Heart right ventricle (tissue), 16 donors: Measurements from ENCODE around the gene HTD2. TPM values are rescaled to one million over a fixed set of nuclear protein-coding genes. Genes with fewer than 3 reads are reported as not detected.
A peak's percentile ranks its signal among the peaks of the same experiment; 100 is the strongest.

Source experiments
- ATAC-seq, 8 donors: fragments of 200-7000 bp; cut with Tn5 transposase; one replicate each; pipeline ENCODE4 v1.9.1; 2020; ENCODE audit warnings: mild to moderate bottlenecking in 8 of 8, moderate library complexity in 8 of 8, moderate number of reproducible peaks in 1 of 8
- DNase-seq, 2 donors: peaks; one replicate each; pipeline ENCODE4 v3.0.0-alpha.2; 2020
- H3K27ac ChIP-seq, 10 donors: fragments of 200-600 bp; sonication (generic) in 2 of 10; one replicate each; pipeline versions ENCODE4 v1.5.0 to v1.8.0; 2020 to 2022; ENCODE audit warnings: mild to moderate bottlenecking in 3 of 10
- H3K27me3 ChIP-seq, 7 donors: fragments of 200-600 bp; one replicate each; pipeline ENCODE4 v1.8.0; 2021 to 2022; ENCODE audit warnings: mild to moderate bottlenecking in 2 of 7
- H3K36me3 ChIP-seq, 9 donors: fragments of 200-600 bp; sonication (generic) in 1 of 9; one replicate each; pipeline versions ENCODE4 v1.5.0 to v1.8.0; 2020 to 2022; ENCODE audit warnings: mild to moderate bottlenecking in 2 of 9
- H3K4me1 ChIP-seq, 9 donors: fragments of 200-600 bp; sonication (generic) in 1 of 9; one replicate each; pipeline versions ENCODE4 v1.5.0 to v1.8.0; 2020 to 2022; ENCODE audit warnings: mild to moderate bottlenecking in 4 of 9
- H3K4me3 ChIP-seq, 10 donors: fragments of 200-600 bp; sonication (generic) in 2 of 10; one replicate each; pipeline versions ENCODE4 v1.5.0 to v1.8.0; 2020 to 2022; ENCODE audit warnings: mild to moderate bottlenecking in 7 of 10, moderate library complexity in 2 of 10
- H3K9me3 ChIP-seq, 11 donors: fragments of 200-600 bp in 10 of 11; sonication (generic) in 2 of 11; one replicate each; pipeline versions ENCODE4 v1.5.0 to v1.8.0; 2013 to 2022; ENCODE audit warnings: mild to moderate bottlenecking in 2 of 11, control low read depth in 1 of 11, moderate library complexity in 1 of 11
- CTCF ChIP-seq, 9 donors: fragments of 200-600 bp; sonication (generic) in 2 of 9; IDR thresholded peaks; one replicate each; pipeline versions ENCODE4 v1.5.0 to v1.8.0; 2021 to 2022; ENCODE audit warnings: antibody characterized with exemption in 9 of 9, mild to moderate bottlenecking in 5 of 9, moderate library complexity in 1 of 9
- WGBS, 2 donors: extraction: QIAGEN DNeasy Blood & Tissue Kit; methylation state at CpG; one replicate each; pipeline ENCODE4 v1.1.7; 2013; ENCODE audit warnings: inconsistent platforms in 1 of 2; 5-methylcytosine and 5-hydroxymethylcytosine counted together
- intact Hi-C, 10 donors: fragments of 100-400 bp; cut with DNase I; formaldehyde crosslinking; loops; one replicate each; pipeline versions ENCODE4 v1.11.1 to v1.14.2; 2022
- polyA plus RNA-seq, 2 donors: library from polyadenylated mRNA; stranded (reverse); fragments of 200-250 nt; gene quantifications; one replicate each; pipeline ENCODE4 v1.2.3, GENCODE V29; 2013
- total RNA-seq, 10 donors: library from RNA; stranded (reverse); fragmentation: NEBNext Ultra II Directional in 3 of 10; extraction: Animal tissue kit (Norgen Biotek cat#: 25700) in 3 of 10; gene quantifications; one replicate each; pipeline versions ENCODE4 v1.2.1 to v1.2.4, GENCODE V29; 2021 to 2023
- donor health status: Arrhythmogenic right ventricular cardiomyopathy.
- donor health status: ischemic (EF 13 %, LVEDD 7.1; RV severe dilation, severe dysfunction).
- donor health status: healthy with polysubstance abuse.
- donor health status: DM: no; HTN: yes; CAD: no.
- donor health status: DM: no; HTN: no; CAD: no.
- donor health status: ischemic (EF 25% LVEDD 6.9; RV normal size, moderate dysfunction).
- donor health status: ischemic (EF 25% LVEDD 5.7; RV mildly dilated, moderate dysfunction).
- donor health status: healthy.
- donor health status: DM: yes; HTN: yes; CAD: no.
- donor health status: Ischemic cardiomyopathy.
- donor health status: ischemic (EF 35%, LVEDD 5.7; RV mildly dilated, moderate dysfunction).
- donor health status: nonischemic (EF 11% LVEDD 7.7; RV severe dilation, severe dysfunction).
- donor health status: DM: yes; HTN: yes; CAD: no.
- donor health status: PGD.
- donor health status: ischemic (EF 29% LVEDD 5.4; RV normal size, mild dysfunction).
- donor health status: nonischemic (EF 23%, LVEDD 6.1; RV moderate dilation, normal function).

Gene HTD2
- total and polyA plus RNA-seq, 12 donors: 2.4 to 19.5 (median 12.7) TPM

- Histone ChIP-seq H3K36me3 (peaks cover 0 to 45% (median 25%) of the 10 kb centered on the region in 9 donors), H3K4me1 (peaks cover 0 to 43% (median 32%) of the 10 kb centered on the region in 9 donors), H3K27ac (peak overlapping the region in 8 of 10 donors; percentile 95 to 99 (median 97)), H3K9me3 (no peaks in the 10 kb centered on the region), H3K27me3 (no peaks in the 10 kb centered on the region), H3K4me3 (peak overlapping the region; percentile 73 to 93 (median 87))
- no peak for ATAC-seq
- 23 to 24% methylated on average over 10 of the region's 10 CpGs for WGBS, 2 donors
- intact Hi-C loops: loop anchor here in 3 of 10 donors (5.0 to 10.0 kb wide), 4 partner anchors 70 to 303 kb away; partner anchors contain the start of genes ABHD6 (in 2 of the 3) and FLNB (in 1 of the 3)
- no peak for DNase-seq
- peak in 7 of 9 donors; percentile 41 to 66 (median 55) for TF ChIP-seq CTCF (IDR thresholded peaks at IDR 0.05)
These were observed 1.4 kb downstream of the HTD2 start for GRCh38 chr3:58307639-58308215.

GRCh38 chr3:58308728-58309127, 2.4 kb downstream of the HTD2 start:
- intact Hi-C loops: loop anchor here in 3 of 10 donors (5.0 to 10.0 kb wide), 4 partner anchors 71 to 304 kb away; partner anchors contain the start of genes ABHD6 (in 2 of the 3) and FLNB (in 1 of the 3)
- TF ChIP-seq CTCF (IDR thresholded peaks at IDR 0.05): no peak
- 6 to 10% methylated on average over 1 of the region's 1 CpG for WGBS, 2 donors
- DNase-seq (peak in 1 of 2 donors; percentile 31), ATAC-seq (no peak)
- H3K4me1 ChIP-seq: peaks cover 0 to 50% (median 36%) of the 10 kb centered on the region in 9 donors
- H3K9me3 ChIP-seq: no peaks in the 10 kb centered on the region
- H3K36me3 ChIP-seq: peaks cover 0 to 55% (median 25%) of the 10 kb centered on the region in 9 donors
- no peaks in the 10 kb centered on the region for H3K27me3 ChIP-seq
- H3K4me3 ChIP-seq: peak overlapping the region in 5 of 10 donors; percentile 73 to 93 (median 90)
- peak overlapping the region in 2 of 10 donors; percentile 7 to 13 for H3K27ac ChIP-seq

GRCh38 chr3:58317811-58318210, 11.5 kb downstream of the HTD2 start:
- ATAC-seq (no peak), DNase-seq (no peak)
- intact Hi-C loops: loop anchor here in 2 of 10 donors (5.0 to 10.0 kb wide), 2 partner anchors 94 to 217 kb away; partner anchors contain the start of gene ACOX2 (in 2 of the 2)
- no peaks in the 10 kb centered on the region for H3K27me3 ChIP-seq
- peaks cover 0 to 79% (median 40%) of the 10 kb centered on the region in 9 donors for H3K36me3 ChIP-seq
- TF ChIP-seq CTCF (IDR thresholded peaks at IDR 0.05): no peak
- peak overlapping the region in 1 of 10 donors; percentile 13 for H3K27ac ChIP-seq
- 79 to 80% methylated on average over 2 of the region's 2 CpGs for WGBS, 2 donors
- H3K4me1 ChIP-seq: peaks cover 3 to 21% (median 13%) of the 10 kb centered on the region in 9 donors
- H3K9me3 ChIP-seq: no peaks in the 10 kb centered on the region
- no peak overlapping the region for H3K4me3 ChIP-seq

GRCh38 chr3:58321791-58322190, 15.5 kb downstream of the HTD2 start:
- DNase-seq (no peak), ATAC-seq (no peak)
- no peaks in the 10 kb centered on the region for H3K27me3 ChIP-seq
- H3K27ac ChIP-seq: no peak overlapping the region
- no peak overlapping the region for H3K4me3 ChIP-seq
- WGBS, 2 donors: 90 to 95% methylated on average over 7 of the region's 7 CpGs
- no peaks in the 10 kb centered on the region for H3K9me3 ChIP-seq
- peaks cover 0 to 34% (median 14%) of the 10 kb centered on the region in 9 donors for H3K4me1 ChIP-seq
- peaks cover 0 to 39% (median 17%) of the 10 kb centered on the region in 9 donors for H3K36me3 ChIP-seq
- intact Hi-C loops: loop anchor here in 6 of 10 donors (2.0 to 10.0 kb wide), 8 partner anchors 91 to 213 kb away; partner anchors contain the start of gene ACOX2 (in 1 of the 6)
- no peak for TF ChIP-seq CTCF (IDR thresholded peaks at IDR 0.05)
